Testis (tissue), 2 donors: ENCODE data around the gene PLEKHA1.

Source experiments
- POLR2A ChIP-seq: fragments of 450-650 bp; IDR thresholded peaks from one replicate; pipeline ENCODE4 v1.6.1; 2017; ENCODE audit warnings: antibody characterized with exemption, mild to moderate bottlenecking, moderate library complexity
- TF ChIP-seq, protein P1 (sequence below), 3 experiments: fragments of 450-650 bp in 2 of 3; fragments of 200-600 bp in 1 of 3; sonication (generic) in 1 of 3; IDR thresholded peaks; one replicate each; pipeline ENCODE4 v1.5.1; 2016 to 2019; ENCODE audit warnings: antibody characterized with exemption in 3 of 3, mild to moderate bottlenecking in 2 of 3, moderate library complexity in 1 of 3

GRCh38 chr10:122474131-122474818, 99.8 kb downstream of the PLEKHA1 start:
- TF ChIP-seq, protein P1, sequence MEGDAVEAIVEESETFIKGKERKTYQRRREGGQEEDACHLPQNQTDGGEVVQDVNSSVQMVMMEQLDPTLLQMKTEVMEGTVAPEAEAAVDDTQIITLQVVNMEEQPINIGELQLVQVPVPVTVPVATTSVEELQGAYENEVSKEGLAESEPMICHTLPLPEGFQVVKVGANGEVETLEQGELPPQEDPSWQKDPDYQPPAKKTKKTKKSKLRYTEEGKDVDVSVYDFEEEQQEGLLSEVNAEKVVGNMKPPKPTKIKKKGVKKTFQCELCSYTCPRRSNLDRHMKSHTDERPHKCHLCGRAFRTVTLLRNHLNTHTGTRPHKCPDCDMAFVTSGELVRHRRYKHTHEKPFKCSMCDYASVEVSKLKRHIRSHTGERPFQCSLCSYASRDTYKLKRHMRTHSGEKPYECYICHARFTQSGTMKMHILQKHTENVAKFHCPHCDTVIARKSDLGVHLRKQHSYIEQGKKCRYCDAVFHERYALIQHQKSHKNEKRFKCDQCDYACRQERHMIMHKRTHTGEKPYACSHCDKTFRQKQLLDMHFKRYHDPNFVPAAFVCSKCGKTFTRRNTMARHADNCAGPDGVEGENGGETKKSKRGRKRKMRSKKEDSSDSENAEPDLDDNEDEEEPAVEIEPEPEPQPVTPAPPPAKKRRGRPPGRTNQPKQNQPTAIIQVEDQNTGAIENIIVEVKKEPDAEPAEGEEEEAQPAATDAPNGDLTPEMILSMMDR (IDR thresholded peaks at IDR 0.05): no peak
- TF ChIP-seq POLR2A: no peak
